Uterus (tissue), 4 donors: ENCODE data around the gene FIBCD1. TPM values are rescaled to one million over a fixed set of nuclear protein-coding genes. Genes with fewer than 3 reads are reported as not detected.

Experiments
- DNase-seq, 2 donors: peaks; one replicate each; pipeline ENCODE4 v3.0.0-alpha.2; 2019 to 2020
- H3K27ac ChIP-seq, 2 donors: fragments of 200-600 bp; sonication (generic); 1 replicate in 1 of 2; 2 replicates in 1 of 2; pipeline ENCODE4 v1.5.1; 2016 to 2018
- H3K27me3 ChIP-seq, 2 donors: fragments of 200-600 bp; sonication (generic); one replicate each; pipeline ENCODE4 v1.5.1; 2018 to 2019; ENCODE audit warnings: control low read depth in 1 of 2
- H3K36me3 ChIP-seq, 2 donors: fragments of 200-600 bp; sonication (generic); one replicate each; pipeline ENCODE4 v1.5.1; 2019; ENCODE audit warnings: control low read depth in 1 of 2
- H3K4me1 ChIP-seq, 2 donors: fragments of 200-600 bp; sonication (generic); one replicate each; pipeline ENCODE4 v1.5.1; 2018 to 2019; ENCODE audit warnings: control low read depth in 1 of 2
- H3K4me3 ChIP-seq, 2 donors: fragments of 200-600 bp; sonication (generic); 1 replicate in 1 of 2; 2 replicates in 1 of 2; pipeline ENCODE4 v1.5.1; 2018 to 2019; ENCODE audit warnings: mild to moderate bottlenecking in 1 of 2
- H3K9me3 ChIP-seq, 2 donors: fragments of 200-600 bp; sonication (generic); one replicate each; pipeline ENCODE4 v1.5.1; 2019; ENCODE audit warnings: control low read depth in 1 of 2
- POLR2A ChIP-seq, 2 donors: fragments of 450-650 bp; IDR thresholded peaks; one replicate each; pipeline ENCODE4 v1.6.1; 2016; ENCODE audit warnings: antibody characterized with exemption in 2 of 2, mild to moderate bottlenecking in 1 of 2, moderate library complexity in 1 of 2
- intact Hi-C: fragments of 100-400 bp; cut with DNase I; formaldehyde crosslinking; loops from one replicate; pipeline ENCODE4 v1.15.1; 2023; ENCODE audit warnings: low total_unique reads
- total RNA-seq, 4 donors: library from RNA; depleted of rRNA in 3 of 4; stranded (reverse); fragments of >200 nt in 3 of 4; gene quantifications; one replicate each; pipeline versions ENCODE4 v1.1.0 to v1.2.4, GENCODE V29; 2014 to 2023
- TF ChIP-seq, protein P1 (sequence below), 4 experiments: fragments of 200-600 bp in 2 of 4; fragments of 450-650 bp in 2 of 4; sonication (generic) in 2 of 4; IDR thresholded peaks; one replicate each; pipeline ENCODE4 v1.5.1; 2016 to 2019; ENCODE audit warnings: antibody characterized with exemption in 4 of 4, mild to moderate bottlenecking in 2 of 4, moderate library complexity in 1 of 4
- donor health status: DM: yes; HTN: yes; CAD: no.

The FIBCD1 gene
- total RNA-seq, 4 donors from 2014 or later = 0.29 TPM; not detected in 3

DNA sequence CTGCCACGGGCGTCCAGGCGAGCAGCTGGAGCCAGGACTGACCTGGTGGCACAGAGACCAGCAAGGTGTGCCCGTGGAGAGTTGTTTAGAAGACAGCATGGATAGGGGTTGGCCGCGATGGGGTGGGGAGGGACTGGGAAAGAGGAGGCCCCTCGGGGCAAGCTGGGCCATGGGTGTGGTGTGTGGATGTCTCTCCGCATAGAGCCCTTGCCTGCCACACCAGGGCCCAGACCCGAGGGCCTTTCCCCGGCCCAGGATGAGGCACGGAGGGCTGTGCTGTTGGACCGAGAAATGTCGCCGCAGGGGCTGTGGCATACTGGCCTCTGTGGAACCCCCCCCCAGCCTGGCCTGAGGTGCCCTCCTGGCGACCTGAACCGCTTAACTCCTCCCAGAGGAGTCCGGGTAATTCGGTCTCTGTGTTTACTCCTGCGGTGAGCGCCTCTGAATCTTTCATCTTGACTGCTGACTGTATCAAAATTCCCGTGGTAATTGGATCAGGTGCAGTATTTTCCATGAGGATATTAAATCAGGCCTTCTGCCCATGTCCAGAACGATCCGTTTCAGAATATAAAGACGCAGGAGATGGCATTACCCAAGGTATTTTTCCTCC lies 47.4 kb upstream of the FIBCD1 start:
- Histone ChIP-seq H3K4me3 (no peak overlapping the region), H3K27me3 (peaks cover 0 to 4% of the 10 kb centered on the region in 2 donors), H3K27ac (no peak overlapping the region), H3K9me3 (no peaks in the 10 kb centered on the region), H3K36me3 (no peaks in the 10 kb centered on the region), H3K4me1 (no peaks in the 10 kb centered on the region)
- DNase-seq = no peak
- intact Hi-C loops = no loop called here
- no peak for TF ChIP-seq POLR2A (IDR thresholded peaks at IDR 0.05)
- TF ChIP-seq, protein P1, sequence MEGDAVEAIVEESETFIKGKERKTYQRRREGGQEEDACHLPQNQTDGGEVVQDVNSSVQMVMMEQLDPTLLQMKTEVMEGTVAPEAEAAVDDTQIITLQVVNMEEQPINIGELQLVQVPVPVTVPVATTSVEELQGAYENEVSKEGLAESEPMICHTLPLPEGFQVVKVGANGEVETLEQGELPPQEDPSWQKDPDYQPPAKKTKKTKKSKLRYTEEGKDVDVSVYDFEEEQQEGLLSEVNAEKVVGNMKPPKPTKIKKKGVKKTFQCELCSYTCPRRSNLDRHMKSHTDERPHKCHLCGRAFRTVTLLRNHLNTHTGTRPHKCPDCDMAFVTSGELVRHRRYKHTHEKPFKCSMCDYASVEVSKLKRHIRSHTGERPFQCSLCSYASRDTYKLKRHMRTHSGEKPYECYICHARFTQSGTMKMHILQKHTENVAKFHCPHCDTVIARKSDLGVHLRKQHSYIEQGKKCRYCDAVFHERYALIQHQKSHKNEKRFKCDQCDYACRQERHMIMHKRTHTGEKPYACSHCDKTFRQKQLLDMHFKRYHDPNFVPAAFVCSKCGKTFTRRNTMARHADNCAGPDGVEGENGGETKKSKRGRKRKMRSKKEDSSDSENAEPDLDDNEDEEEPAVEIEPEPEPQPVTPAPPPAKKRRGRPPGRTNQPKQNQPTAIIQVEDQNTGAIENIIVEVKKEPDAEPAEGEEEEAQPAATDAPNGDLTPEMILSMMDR (IDR thresholded peaks at IDR 0.05) = no peak

DNA sequence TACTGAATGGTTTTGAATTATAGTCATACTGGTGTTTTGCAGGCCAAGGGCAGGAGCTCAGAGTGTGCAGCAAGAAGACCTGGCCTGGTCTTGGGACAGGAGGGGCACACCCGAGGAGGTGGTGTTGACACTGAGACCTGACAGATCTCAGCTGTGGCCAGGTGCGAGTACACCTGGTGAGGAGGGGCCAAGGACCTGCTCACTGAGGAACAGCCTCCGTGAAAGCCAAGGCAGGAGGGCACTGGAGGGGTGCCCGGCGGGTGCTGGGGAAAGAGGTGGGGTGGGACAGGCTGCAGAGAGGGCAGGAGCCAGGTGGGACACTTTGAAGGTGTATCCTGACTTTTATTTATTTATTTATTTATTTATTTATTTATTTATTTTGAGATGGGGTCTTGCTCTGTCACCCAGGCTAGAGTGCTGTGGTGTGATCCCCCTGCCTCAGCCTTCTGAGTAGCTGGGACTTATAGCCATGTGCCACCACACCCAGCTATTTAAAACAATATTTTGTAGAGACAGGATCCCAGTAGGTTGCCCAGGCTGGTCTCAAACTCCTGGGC lies 46.6 kb upstream of the FIBCD1 start:
- Histone ChIP-seq H3K27me3 (peaks cover 0 to 4% of the 10 kb centered on the region in 2 donors), H3K36me3 (no peaks in the 10 kb centered on the region), H3K9me3 (no peaks in the 10 kb centered on the region), H3K27ac (no peak overlapping the region), H3K4me1 (no peaks in the 10 kb centered on the region), H3K4me3 (no peak overlapping the region)
- no peak for TF ChIP-seq POLR2A (IDR thresholded peaks at IDR 0.05)
- TF ChIP-seq, protein P1 (IDR thresholded peaks at IDR 0.05) = no peak
- intact Hi-C loops = no loop called here
- no peak for DNase-seq

DNA sequence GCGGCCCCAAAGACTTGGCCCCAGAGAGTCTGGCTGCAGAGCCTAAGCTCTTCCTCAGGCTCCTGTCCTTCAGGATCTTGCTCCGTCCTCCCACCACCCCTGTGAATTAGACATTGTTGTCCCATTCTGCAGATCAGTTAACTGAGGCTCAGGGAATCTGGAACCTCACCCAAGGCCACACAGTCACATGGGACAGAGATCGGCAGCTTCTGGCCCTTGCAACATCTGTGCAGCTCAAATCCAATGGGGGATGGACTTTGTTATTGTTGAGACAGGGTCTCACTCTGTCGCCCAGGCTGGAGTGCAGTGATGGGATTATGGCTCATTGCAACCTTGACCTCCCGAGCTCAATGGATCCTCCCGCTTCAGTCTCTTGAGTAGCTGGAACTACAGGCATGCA lies 46.0 kb upstream of the FIBCD1 start:
- no peak overlapping the region for H3K27ac ChIP-seq
- H3K4me3 ChIP-seq = no peak overlapping the region
- H3K4me1 ChIP-seq = no peaks in the 10 kb centered on the region
- H3K36me3 ChIP-seq = no peaks in the 10 kb centered on the region
- H3K27me3 ChIP-seq = peaks cover 0 to 4% of the 10 kb centered on the region in 2 donors
- no peaks in the 10 kb centered on the region for H3K9me3 ChIP-seq
- TF ChIP-seq, protein P1 (IDR thresholded peaks at IDR 0.05) = no peak
- TF ChIP-seq POLR2A (IDR thresholded peaks at IDR 0.05) = no peak
- intact Hi-C loops = no loop called here
- no peak for DNase-seq

DNA sequence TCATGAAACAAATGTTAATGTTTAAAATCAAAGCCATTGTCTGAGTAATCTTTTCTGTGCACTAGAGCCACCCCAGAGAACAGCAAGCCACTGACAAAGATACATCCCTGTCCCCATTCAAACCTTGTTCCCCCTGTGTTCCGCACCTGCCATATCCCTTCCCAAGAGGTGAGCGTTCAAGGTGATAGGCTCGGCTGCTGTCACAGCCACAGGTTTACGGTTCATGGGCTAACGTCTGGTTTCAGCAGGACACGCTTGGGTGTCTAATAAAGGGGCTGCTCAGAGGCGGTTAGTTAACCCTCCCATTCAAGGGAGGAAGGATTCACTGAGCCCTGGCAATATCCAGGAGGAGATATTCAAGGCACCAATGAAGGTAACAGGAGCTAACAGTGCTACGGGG lies 45.5 kb upstream of the FIBCD1 start:
- H3K27me3 ChIP-seq = peaks cover 0 to 4% of the 10 kb centered on the region in 2 donors
- DNase-seq = no peak
- intact Hi-C loops = no loop called here

DNA sequence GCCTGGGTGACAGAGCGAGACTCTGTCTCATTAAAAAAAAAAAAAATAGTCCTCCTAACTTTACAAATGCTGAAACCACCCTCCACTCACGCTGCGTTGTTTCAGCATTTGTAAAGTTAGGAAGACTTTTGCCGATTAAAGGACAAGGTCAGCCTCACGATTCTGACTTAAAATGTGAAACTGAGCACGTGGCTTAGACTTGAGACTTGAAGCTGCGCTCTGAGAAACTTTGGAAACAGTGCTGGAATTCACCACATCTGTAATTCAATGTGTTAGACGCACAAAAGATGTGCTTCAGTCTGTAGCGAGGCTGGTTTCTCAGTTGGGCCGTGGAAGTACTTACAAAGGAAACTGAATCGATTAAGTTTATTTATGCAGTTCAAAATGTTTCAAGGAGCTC lies 44.9 kb upstream of the FIBCD1 start:
- Histone ChIP-seq H3K4me3 (no peak overlapping the region), H3K4me1 (no peaks in the 10 kb centered on the region), H3K36me3 (no peaks in the 10 kb centered on the region), H3K27ac (no peak overlapping the region), H3K27me3 (peaks cover 0 to 4% of the 10 kb centered on the region in 2 donors), H3K9me3 (no peaks in the 10 kb centered on the region)
- TF ChIP-seq, protein P1 (IDR thresholded peaks at IDR 0.05) = no peak
- no peak for TF ChIP-seq POLR2A (IDR thresholded peaks at IDR 0.05)
- intact Hi-C loops = no loop called here
- DNase-seq = no peak

More for the DNA sequence above, 45.5 kb upstream of the FIBCD1 start:
- Histone ChIP-seq H3K27ac (no peak overlapping the region), H3K9me3 (no peaks in the 10 kb centered on the region), H3K4me1 (no peaks in the 10 kb centered on the region), H3K36me3 (no peaks in the 10 kb centered on the region), H3K4me3 (no peak overlapping the region)
- TF ChIP-seq POLR2A (IDR thresholded peaks at IDR 0.05) = no peak
- TF ChIP-seq, protein P1 (IDR thresholded peaks at IDR 0.05) = no peak
